HEK293T (cell line): ENCODE measurements around the gene RGSL1.

Experiments used
- CTCF ChIA-PET: fragments of 350-600 bp; formaldehyde crosslinking; extraction: SDS; loops from one replicate; lab custom pipeline; 2021; ENCODE audit warnings: antibody characterized with exemption, inconsistent platforms; lab: Yijun Ruan, JAX
- POLR2A ChIA-PET: fragments of 350-600 bp; formaldehyde crosslinking; extraction: SDS; loops from one replicate; lab custom pipeline; 2020; ENCODE audit warnings: antibody characterized with exemption, inconsistent platforms; lab: Yijun Ruan, JAX
- DNase-seq: peaks from one replicate; pipeline ENCODE4 v3.0.0; 2012; ENCODE audit warnings: mixed read lengths; ENCODE audit errors: extremely low spot score
- ARNT ChIP-seq: fragments of 450-650 bp; IDR thresholded peaks from 2 replicates; pipeline ENCODE4 v1.6.1; 2017; ENCODE audit warnings: mild to moderate bottlenecking
- BHLHE40 ChIP-seq: fragments of 450-650 bp; IDR thresholded peaks from 2 replicates; pipeline ENCODE4 v1.6.1; 2016; ENCODE audit warnings: mild to moderate bottlenecking, moderate library complexity, borderline replicate concordance
- CTBP1 ChIP-seq: fragments of 450-650 bp; IDR thresholded peaks from 2 replicates; pipeline ENCODE4 v1.6.1; 2016; ENCODE audit warnings: borderline replicate concordance
- ELF4 ChIP-seq: fragments of 450-650 bp; IDR thresholded peaks from 2 replicates; pipeline ENCODE4 v1.6.1; 2017; ENCODE audit warnings: antibody characterized with exemption
- FOXA1 ChIP-seq: fragments of 450-650 bp; IDR thresholded peaks from 2 replicates; pipeline ENCODE4 v1.6.1; 2016; ENCODE audit warnings: mild to moderate bottlenecking
- FOXK2 ChIP-seq: fragments of 450-650 bp; IDR thresholded peaks from 2 replicates; pipeline ENCODE4 v1.6.1; 2016; ENCODE audit warnings: mild to moderate bottlenecking
- FOXM1 ChIP-seq: fragments of 450-650 bp; IDR thresholded peaks from 2 replicates; pipeline ENCODE4 v1.6.1; 2017; ENCODE audit warnings: mild to moderate bottlenecking, borderline replicate concordance
- HDGF ChIP-seq: fragments of 450-650 bp; IDR thresholded peaks from 2 replicates; pipeline ENCODE4 v1.6.1; 2017; ENCODE audit warnings: antibody characterized with exemption, borderline replicate concordance
- L3MBTL2 ChIP-seq: fragments of 450-650 bp; conservative IDR thresholded peaks from 2 replicates; pipeline ENCODE4 v1.6.1; 2016; ENCODE audit warnings: mild to moderate bottlenecking
- LEF1 ChIP-seq: fragments of 450-650 bp; IDR thresholded peaks from 2 replicates; pipeline ENCODE4 v1.6.1; 2017; ENCODE audit warnings: mild to moderate bottlenecking, borderline replicate concordance
- NFRKB ChIP-seq: fragments of 450-650 bp; IDR thresholded peaks from 2 replicates; pipeline ENCODE4 v1.6.1; 2016; ENCODE audit warnings: mild to moderate bottlenecking, moderate library complexity
- PKNOX1 ChIP-seq: fragments of 450-650 bp; IDR thresholded peaks from 2 replicates; pipeline ENCODE4 v1.6.1; 2016
- SP1 ChIP-seq: fragments of 450-650 bp; IDR thresholded peaks from 2 replicates; pipeline ENCODE4 v1.6.1; 2017
- SUZ12 ChIP-seq: fragments of 450-650 bp; IDR thresholded peaks from 2 replicates; pipeline ENCODE4 v1.6.1; 2016; ENCODE audit warnings: mild to moderate bottlenecking
- TARDBP ChIP-seq: fragments of 450-650 bp; IDR thresholded peaks from 2 replicates; pipeline ENCODE4 v1.6.1; 2016
- ZNF384 ChIP-seq: fragments of 450-650 bp; IDR thresholded peaks from 2 replicates; pipeline ENCODE4 v1.6.1; 2016

Gene RGSL1

GRCh38 chr1:182485861-182486260 lies 35.9 kb downstream of the RGSL1 start:
- ChIA-PET POLR2A (no interaction called here), CTCF (no interaction called here)
- TF ChIP-seq ELF4: no peak
- no peak for TF ChIP-seq FOXK2
- no peak for TF ChIP-seq HDGF
- DNase-seq: no peak

- no peak for TF ChIP-seq LEF1
- TF ChIP-seq ELF4: no peak
- POLR2A ChIA-PET: no interaction called here
- DNase-seq: no peak
- CTCF ChIA-PET: no interaction called here
These were observed 38.9 kb downstream of the RGSL1 start for GRCh38 chr1:182488803-182489202.

DNA sequence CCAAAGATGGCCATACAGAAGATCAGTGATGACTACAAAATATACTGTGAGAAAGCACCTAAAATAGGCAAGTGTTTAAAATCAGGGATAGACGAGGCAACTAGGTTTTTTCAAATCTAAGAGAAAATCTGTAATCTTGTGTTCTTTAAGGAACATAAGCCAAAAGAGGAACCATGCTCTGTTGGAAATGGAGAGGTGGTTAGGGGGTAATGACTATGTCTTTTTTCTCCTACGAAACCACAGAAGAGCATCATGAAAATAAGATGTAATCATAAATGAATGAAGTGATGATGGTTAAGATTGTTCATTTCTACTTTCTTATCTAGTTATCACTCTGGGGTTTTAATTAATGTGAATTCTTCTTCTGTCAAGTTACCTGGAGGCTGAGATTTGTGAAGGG lies 43.1 kb downstream of the RGSL1 start:
- CTCF ChIA-PET: interaction anchor here (0.5 kb wide), 1 partner anchor 131 kb away, joined by 4 read pairs; no protein-coding TSS in a partner anchor
- TF ChIP-seq ELF4 (no peak), BHLHE40 (no peak)
- POLR2A ChIA-PET: no interaction called here
- no peak for DNase-seq

DNA sequence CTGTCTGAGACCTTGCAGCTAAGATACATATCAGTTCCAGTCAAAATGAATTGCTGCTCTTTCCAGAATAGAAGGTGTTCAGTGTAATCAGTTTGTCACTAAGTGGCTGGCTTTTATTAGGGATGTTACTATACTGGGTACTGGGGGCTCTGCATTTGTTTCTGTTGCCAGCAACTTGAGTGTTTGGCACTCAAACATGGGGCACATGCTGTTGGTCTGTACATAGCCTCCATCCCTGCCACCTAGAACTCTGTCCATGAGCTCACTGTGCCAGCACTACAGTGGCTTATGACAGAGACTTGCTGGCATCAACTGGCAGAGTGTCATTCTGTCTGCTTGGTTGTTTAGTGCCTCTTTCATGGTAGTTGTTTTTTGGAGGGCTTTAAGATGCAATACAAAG lies 45.1 kb downstream of the RGSL1 start:
- no peak for DNase-seq
- POLR2A ChIA-PET: no interaction called here
- CTCF ChIA-PET: no interaction called here
- TF ChIP-seq ARNT (no peak), ZNF384 (no peak), BHLHE40 (no peak), FOXM1 (no peak), SP1 (no peak), ELF4 (no peak), TARDBP (no peak), FOXK2 (no peak), SUZ12 (no peak), HDGF (no peak), L3MBTL2 (no peak), FOXA1 (no peak), NFRKB (no peak), PKNOX1 (no peak), CTBP1 (no peak), LEF1 (no peak)

DNA sequence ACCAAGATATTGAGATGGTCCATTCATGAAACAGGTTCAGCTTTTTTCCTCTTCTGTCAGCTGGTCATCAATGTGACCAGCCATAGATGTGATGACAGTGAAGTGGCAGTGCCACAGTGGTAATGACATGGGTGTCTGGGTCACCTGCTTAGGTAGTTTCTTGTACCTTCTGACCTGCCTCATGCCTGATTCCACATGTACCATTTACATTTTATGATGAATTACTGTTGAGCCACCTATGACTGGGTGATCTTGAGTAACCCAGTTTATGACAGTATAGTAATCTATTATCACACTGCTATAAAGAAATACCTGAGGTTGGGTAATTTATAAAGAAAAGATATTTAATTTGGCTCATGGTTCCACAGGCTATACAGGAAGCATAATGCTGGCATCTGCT lies 45.7 kb downstream of the RGSL1 start:
- DNase-seq: no peak
- ChIA-PET POLR2A (no interaction called here), CTCF (no interaction called here)
- TF ChIP-seq PKNOX1: no peak
- no peak for TF ChIP-seq SUZ12
- no peak for TF ChIP-seq ELF4

DNA sequence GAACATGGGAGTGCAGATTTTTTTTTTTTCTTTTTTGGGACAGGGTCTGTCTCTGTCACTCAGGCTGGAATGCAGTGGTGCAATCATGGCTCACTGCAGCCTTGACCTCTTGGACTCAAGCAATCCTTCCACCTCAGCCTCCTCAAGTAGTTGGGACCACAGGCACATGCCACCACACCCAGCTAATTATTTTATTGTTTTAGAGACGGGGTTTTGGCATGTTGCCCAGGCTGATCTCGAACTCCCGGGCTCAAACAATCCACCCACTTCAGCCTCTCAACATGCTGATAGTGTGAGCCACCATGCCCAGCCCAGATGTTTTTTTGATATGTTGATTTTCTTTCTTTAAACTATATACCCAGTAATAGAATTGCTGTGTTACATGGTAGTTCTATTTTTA lies 57.7 kb downstream of the RGSL1 start:
- ChIA-PET CTCF (no interaction called here), POLR2A (no interaction called here)
- no peak for DNase-seq
- TF ChIP-seq LEF1: no peak
- no peak for TF ChIP-seq ELF4
- no peak for TF ChIP-seq HDGF
- TF ChIP-seq SUZ12: no peak
- TF ChIP-seq FOXM1: no peak
- no peak for TF ChIP-seq L3MBTL2
- no peak for TF ChIP-seq ARNT
- TF ChIP-seq TARDBP: no peak
- no peak for TF ChIP-seq FOXK2
- TF ChIP-seq BHLHE40: no peak
- no peak for TF ChIP-seq ZNF384
- no peak for TF ChIP-seq FOXA1
- no peak for TF ChIP-seq NFRKB

- no peak for DNase-seq
- ChIA-PET POLR2A (no interaction called here), CTCF (no interaction called here)
- no peak for TF ChIP-seq NFRKB
- TF ChIP-seq SP1: no peak
- no peak for TF ChIP-seq CTBP1
- no peak for TF ChIP-seq ARNT
- no peak for TF ChIP-seq LEF1
- TF ChIP-seq HDGF: no peak
These were observed 65.6 kb downstream of the RGSL1 start for GRCh38 chr1:182515556-182515955.

GRCh38 chr1:182520736-182521135 lies 70.8 kb downstream of the RGSL1 start:
- TF ChIP-seq ELF4: no peak
- no peak for TF ChIP-seq LEF1
- TF ChIP-seq FOXK2: no peak
- TF ChIP-seq BHLHE40: no peak
- TF ChIP-seq ZNF384: no peak
- TF ChIP-seq L3MBTL2: no peak
- no peak for TF ChIP-seq TARDBP
- no peak for TF ChIP-seq SUZ12
- no peak for TF ChIP-seq PKNOX1
- TF ChIP-seq CTBP1: no peak
- no peak for TF ChIP-seq ARNT
- no peak for TF ChIP-seq FOXM1
- TF ChIP-seq SP1: no peak
- TF ChIP-seq NFRKB: no peak
- TF ChIP-seq FOXA1: no peak
- TF ChIP-seq HDGF: no peak
- POLR2A ChIA-PET: no interaction called here
- no peak for DNase-seq
- CTCF ChIA-PET: no interaction called here
